Kasumi-1 (cell line): Measurements from ENCODE around the gene ADAMTS2.
"Not testable (repeated sequence)": the region's sequence is repeated elsewhere in the genome, so short reads cannot be mapped to it uniquely, and the experiment has no call there.

Source experiments
- DNase-seq, 2 experiments: peaks; one replicate each; lab custom pipeline; 2025; lab: John Stamatoyannopoulos, UW

The ADAMTS2 gene

DNA sequence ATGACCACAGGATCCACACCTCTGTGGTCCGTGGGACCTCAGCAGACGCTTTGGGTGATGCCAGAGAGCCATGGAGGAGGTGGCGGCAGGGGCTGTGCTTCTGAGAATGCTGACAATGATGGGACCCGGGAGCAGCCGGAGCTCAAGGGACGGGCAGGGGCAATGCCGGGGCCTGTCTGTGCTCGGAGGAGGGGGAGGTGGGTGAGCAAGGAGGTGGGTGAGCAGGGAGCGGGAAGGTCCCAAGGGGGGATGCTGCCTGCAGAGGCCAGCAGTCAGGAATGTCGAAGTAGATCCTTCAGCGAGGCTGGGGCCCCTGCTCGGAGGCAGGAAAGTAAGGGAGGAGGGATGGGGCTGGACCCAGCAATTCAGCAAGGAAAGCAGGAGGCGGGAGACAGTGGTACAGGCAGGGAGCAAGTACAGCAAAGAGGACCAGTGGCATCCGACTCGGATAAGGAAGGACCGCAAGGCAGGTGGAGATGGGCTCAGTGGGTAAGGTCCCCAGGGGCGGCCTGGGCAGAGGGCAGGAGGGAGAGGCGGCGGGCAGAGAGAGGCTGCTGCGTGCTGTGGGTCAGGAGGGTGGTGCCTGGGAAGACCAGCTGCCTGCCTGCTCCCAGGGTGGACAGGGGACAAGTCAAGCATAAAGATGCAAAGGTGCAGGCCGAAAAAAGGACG is 49.0 kb downstream of the ADAMTS2 start:
- DNase-seq = no peak

DNA sequence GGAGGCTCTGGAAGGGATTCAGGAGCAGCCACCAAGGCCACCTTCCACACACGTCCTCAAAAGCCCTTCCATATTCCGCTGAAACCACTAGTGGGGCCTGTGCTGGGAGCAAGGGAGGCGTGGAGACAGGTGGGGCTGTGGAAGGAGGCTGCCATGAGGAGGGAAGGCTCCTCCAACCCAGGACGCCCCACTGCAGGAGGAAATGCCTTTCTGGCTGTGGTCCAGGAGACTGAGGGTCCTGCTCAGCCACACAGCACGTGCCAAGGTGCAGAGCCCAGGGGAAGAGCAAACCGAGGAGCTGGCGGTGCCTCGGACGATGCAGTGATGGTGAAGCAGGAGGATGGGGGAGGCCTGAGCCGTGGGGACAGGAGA is 49.5 kb downstream of the ADAMTS2 start:
- no peak for DNase-seq

DNA sequence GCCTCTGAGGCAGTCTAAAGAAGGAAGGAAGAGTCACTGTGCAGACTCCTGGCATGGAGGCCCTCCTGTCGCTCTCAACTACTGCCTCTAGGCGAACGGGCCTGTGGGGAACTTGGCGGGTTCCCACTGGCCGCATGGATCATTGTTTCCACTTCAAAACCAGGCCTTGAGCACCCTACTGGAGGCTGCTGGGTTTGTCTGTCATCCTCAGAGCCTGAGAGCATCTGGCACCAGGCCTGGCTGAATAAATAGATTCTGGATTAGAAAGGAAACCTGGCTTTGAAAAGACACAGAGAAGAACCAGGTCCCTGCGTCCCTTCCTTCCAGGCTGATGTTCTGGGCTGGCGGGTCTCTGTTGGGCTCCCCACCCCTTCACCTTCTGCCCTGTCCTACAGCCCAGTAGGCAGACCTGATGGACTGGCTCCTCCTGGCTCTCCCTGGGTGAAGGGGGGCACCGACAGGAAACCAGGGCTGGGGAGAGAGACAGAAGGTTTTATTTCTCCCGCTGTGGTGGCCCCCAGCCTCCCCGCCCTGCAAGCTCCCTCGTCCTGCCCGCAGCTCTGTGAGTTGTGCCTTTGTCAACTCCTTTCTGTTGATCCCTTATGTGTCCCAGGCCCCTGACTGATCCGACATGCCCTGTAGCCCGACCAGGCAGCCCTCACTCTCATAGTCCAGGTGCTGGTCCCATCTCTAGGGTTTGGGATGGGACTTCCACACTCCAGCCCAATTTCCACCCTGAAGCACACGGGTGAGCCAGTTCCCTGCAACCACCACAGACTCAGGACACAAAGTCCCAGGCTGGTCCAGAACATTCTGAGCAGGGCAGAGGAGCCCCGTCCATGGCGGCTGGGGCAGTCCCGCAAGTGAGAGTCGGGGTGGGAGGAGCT is 50.1 kb downstream of the ADAMTS2 start:
- no peak for DNase-seq

DNA sequence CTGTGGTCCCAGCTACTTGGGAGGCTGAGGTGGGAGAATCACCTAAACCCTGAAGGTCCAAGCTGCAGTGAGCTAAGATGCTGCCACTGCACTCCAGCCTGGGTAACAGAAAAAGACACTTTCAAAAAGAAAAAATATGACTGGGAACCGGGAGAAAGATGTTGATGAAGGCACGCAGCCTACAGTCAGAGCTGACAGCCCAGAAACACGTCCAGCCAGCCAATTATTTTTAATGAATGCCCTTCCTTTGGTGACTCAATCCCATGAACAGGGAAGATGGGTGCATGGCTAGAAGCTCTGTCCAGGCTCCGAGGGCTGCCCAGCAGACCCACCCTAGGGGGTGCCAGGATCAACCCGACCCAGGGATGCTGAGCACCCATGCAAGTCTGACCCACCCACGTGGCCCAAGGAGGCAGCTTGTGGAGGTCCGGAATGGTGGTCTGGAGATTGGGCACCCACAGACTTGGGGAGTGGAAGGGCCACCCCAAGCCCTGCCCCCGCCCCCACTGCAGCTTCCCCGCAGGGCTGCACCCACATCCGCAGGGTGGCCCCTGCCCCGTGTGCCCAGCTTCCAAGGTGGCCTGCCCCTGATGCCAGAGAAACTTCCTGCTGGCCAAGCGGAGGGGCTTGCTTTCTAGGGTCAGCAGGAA is 51.0 kb downstream of the ADAMTS2 start:
- no peak for DNase-seq

DNA sequence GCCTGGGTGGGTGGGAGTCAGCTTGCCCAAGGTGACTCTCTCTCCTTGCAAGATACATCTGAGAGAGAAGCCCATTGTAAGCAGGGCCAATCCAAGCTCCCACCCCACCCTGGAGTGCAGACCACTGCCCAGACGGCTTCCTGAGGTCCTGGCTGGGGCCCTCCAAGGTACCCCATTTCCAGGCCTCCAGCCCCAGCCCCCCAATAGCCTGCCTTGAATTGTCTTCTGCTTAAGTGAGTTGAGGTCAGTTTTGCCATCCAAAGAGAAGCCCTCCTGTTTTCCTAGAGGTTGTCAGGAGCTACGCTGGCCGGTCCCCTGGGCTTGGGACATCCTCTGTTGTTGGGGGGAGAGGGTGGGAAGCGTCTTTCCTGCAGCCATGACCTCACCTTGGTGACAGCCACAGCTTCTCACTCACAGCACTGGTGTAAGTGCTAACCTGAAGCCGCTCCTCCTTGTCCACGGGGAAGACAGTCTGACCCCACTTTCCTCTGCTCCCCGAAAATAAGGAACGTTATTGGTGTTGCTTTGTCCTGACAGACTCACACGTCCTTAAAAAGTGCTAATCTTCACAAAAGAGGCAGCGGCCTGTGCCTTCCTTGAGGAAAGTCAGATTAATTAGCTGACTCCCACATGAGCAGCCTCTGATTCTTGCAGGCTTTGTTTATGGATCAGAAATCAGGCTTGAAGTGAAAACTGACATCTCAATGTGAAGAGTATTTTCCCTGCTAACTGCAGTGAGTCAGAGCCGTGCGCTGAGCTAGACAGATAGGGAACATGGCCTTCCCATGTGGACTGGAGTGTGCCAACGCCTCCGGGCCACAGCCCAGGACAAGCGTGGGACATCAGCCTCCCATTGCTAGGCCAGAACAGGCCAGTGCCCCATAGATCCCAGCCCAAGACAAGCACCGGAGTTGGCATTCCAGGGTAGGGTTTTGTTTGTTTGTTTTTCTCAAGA is 52.3 kb downstream of the ADAMTS2 start:
- no peak for DNase-seq

DNA sequence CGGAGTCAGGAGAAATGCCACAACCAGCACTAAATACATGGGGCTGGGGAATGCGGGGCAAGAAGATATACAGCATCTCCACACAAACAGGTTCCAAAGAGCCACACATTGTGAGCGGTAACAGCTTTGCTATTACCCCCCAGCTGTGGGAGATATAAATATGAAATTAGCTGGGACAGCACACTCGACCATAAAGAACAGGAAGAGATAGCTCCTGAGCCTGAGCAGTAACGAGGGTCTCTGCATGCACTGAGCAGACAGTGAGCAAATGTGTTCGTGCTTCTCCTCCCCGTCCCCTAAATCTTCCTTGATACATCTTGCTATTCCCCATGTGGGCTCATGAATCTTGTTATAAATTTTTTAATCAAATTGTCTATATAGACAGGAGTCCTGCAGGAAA is 53.1 kb downstream of the ADAMTS2 start:
- no peak for DNase-seq

DNA sequence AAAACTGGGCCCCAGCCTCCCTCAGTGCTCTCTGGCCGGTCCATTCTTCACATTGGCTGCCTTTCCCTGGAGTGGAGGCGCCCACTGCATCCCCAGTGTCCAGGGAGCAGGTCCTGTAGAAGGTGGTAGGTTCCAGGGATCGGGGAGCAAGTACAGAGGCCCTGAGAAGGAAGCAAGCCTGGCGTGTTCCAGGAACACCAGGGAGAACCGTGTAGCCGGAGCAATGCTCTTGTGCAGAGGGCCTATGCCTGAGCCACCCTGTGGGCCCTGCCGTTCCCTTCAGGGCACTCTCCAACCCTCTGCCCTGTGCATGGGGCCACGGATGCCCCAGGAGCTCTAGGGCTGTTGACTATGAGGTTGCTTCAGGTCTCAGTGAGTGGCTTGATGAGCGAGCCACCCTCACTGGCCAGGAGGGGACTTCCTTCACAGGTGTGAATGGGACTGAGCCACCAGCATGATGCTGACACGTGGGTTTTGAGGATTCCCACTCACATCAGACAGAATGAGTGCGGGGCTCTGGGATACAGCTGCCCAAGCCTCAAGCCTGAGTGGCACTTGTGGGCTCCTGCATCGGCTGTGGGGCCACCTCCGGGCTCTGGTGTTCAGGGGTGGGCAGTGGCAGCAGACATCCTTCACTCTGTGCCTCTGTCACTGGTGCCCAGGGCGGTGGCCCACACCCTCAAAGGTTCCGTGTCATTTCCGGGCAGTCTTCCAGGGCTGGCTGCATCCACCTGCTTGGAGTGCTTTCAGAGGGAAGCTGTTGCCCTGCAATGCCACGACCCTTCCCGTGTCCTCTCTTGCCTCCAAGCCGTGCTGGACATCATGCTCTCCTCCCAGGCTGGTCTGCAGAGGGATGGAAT is 54.4 kb downstream of the ADAMTS2 start:
- DNase-seq = no peak

DNA sequence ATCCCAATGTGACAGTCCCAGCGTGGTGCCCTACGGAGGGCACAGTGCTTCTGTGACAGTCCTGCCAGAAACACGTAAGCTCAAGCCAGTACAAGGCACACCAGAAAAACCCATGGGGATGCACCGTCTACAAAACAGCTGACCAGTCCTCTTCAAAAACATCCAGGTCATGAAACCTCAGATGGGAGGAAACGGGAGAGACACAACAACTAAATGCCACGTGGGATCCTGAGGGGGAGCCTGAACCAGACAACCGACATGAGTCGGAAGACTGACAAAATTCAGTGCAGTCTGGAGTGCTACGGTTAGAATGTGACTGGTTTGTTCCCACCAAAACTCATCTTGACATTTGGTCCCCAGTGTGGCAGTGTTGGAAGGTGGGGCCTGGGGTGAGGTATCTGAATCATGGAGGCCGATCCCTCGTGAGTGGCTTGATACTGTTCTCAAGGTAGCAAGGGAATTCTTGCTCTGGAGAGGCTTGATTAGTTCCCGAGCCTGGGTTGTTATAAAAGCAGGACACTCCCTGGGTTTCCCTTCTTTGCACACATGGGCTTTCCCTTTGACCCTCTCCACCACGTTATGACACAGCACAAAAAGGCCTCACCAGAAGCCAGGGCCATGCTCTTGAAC is 55.4 kb downstream of the ADAMTS2 start:
- DNase-seq = no peak

DNA sequence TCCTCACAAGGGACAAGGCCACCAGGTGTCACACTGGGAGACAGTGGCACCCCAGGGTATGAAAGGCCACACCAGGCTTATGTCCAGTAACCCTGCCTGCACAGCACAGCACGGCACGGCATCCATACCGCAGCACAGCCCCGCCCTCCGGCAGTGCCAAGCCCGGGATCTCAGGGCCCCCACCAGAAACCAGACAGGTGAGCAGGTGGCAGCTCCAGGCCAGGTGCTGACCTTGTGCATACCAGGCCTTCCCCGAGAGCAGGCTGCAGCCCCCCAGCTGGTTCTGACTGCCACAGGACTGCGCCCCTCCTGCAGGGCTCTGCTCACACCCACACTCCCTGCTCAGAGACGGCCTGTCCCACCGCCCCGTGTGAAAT is 56.5 kb downstream of the ADAMTS2 start:
- no peak for DNase-seq

DNA sequence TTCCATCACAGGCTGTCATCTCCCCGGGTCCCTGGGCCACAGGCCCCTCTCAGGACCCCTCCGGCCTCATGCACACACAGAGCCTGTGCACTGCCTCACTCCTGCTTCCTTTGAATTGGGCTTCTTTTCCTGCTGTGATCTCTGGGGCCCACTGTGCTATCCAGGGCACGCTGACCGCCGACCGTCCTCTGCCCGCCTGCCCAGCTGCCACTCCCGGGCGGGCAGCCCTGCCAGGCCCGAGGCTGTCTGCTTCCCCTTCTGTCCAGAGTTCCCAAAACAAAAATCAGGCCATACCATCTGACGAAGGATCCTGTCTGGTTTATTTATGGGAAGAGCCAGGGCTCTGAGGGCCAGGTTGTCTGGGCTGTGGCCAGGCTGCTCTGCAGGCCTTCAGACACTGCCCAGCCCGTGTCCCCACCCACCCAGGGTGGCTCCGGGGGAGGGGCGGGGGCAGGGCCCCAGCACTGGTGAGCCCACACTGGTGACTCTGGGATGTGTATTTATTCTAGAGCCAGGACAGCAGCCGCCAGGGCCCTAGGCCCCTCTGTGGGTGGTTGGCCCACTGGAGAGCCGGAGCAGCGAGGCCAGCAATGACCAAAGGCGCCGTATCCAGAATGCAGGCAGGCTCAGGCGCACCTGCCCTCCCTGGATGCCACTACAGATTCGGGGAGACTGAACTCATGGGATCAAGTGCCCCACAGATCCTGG is 57.0 kb downstream of the ADAMTS2 start:
- no peak for DNase-seq

DNA sequence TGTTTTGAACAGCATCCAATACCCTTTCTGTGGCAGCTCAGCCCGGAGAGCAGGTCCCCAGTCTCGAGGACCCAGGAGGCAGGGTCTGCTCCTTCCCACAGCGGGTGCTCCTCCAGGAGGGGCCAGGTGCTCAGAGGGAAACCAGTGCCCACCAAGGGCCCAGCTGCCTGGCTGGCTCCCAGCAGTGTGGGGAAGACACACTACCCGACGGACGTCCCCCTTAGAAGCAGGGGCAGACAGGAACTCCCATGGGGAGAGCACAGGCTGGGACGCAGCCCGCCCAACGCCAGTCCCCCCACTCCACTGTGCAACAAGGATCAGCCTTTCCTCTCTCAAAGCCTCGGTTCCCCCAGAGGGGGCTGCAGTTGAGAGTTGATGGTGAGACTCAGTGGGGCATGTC is 57.6 kb downstream of the ADAMTS2 start:
- no peak for DNase-seq

DNA sequence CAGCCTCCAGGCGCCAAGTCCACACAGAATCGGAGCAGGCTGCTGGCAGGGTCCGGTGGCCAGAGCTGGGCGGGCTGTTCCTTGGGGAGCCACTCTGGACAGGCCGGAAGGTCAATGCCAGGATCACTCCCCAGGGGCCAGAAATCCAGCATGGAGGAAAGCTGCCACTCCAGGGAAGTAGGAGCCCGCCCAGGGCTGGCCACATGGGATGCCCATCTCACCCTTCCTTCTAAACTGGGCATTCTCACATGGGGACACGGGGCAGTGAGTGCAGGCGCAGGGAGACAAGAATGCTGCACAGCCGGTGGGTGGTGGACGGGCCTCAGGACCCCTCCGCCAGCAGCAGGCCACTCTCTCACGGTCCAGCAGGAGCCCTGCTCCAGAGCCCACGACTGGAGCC is 58.2 kb downstream of the ADAMTS2 start:
- DNase-seq = no peak

DNA sequence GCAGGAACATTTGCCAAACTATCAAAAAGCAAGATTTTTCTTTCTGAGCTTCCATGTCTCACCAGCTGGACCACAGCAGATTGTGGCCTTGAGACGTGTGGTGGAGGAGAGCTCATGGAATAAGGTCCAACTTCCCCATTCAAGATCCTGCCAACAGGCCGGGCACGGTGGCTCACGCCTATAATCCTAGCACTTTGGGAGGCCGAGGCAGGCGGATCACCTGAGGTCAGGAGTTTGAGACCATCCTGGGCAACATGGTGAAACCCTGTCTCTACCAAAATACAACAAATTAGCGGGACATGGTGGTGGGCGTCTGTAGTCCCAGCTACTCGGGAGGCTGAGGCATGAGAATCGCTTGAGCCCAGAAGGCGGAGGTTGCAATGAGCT is 59.5 kb downstream of the ADAMTS2 start:
- not testable (repeated sequence) for DNase-seq

DNA sequence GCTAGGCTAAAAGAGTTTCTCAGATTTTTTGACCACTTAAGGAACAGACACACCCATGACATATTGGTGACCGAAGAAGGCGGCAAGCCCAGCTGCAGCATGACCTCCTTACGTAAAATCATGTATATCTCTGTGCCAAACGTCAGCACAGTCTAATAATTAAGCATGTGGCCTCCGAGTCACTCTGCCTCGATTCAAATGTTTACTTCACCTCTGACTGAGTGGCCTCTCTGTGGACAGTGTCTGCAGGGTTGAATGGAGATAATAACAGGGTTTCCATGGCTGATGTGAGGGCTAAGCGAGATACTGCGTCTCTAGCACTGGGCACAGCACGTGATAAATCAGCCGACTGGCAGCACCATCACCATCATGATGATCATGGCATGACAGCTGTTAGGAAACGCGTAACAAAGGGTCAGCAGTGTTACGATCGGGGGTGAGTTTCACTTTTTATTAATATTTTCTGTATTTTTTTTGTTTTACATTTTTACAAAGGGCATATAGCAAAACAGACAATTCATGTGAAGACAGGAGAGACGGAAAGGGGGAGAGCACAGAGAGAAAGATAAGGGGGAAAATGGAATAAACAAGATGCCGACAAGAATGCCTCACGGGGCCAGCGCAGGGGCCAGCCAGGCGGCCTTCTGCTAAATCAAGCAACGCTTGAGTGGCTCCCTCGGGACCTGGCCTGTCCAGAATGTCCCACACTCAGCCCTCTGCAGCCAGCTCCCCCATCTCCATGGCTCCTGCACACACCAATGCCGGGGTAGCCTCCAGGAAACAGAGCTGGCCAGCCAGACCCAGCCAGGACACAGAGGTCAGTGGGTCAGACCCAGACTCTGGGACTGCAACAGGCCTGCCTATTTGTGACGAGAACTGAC is 60.3 kb downstream of the ADAMTS2 start:
- no peak for DNase-seq

DNA sequence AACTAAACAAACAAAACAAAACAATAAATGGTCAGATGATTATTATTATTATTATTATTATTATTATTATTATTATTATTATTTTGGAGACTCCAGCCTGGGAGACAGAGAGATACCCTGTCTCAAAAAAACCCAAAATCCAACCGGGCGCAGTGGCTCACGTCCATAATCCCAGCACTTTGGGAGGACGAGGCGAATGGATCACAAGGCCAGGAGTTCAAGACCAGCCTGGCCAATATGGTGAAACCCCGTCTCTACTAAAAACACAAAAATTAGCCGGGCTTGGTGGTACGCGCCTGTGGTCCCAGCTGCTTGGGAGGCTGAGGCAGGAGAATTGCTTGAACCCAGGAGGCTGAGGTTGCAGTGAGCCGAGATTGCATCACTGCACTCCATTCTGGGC is 61.4 kb downstream of the ADAMTS2 start:
- not testable (repeated sequence) for DNase-seq

DNA sequence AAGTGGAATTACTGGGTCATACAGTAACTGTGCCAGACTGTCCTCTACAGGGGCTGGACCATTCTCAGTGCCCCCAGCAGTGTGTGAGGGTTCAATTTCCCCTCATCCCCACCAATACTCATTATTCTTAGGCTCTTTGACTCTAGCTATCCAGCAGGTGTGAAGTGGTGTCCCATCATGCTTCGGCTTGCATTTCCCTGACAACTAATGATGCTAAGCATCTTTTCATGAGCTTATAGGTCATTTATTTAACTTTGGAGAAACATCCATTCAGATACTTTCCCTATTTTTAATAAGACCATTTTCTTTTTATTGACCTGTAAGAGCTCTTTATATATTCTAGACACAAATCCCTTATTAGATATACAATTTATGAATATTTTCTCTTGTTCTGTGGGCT is 63.6 kb downstream of the ADAMTS2 start:
- DNase-seq = no peak

DNA sequence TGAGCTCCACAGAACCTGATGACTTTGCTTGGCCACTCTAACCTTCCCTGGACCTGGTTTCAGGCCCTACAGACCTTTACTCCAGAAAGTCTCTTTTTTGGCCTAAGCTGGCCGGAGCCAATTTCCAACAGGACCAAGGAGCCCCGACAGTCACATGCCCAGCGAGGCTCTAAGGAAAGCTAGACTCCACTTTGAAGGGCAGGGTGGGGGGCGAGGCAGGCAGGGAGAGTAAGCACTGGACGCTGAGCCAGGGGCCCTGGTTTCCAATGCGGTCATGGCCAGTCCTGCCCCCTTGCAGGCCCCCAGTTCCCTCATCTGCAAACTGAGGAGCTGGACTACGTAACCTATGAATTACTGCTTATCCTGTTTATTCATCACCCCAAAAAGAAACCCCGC is 65.2 kb downstream of the ADAMTS2 start:
- DNase-seq = no peak

DNA sequence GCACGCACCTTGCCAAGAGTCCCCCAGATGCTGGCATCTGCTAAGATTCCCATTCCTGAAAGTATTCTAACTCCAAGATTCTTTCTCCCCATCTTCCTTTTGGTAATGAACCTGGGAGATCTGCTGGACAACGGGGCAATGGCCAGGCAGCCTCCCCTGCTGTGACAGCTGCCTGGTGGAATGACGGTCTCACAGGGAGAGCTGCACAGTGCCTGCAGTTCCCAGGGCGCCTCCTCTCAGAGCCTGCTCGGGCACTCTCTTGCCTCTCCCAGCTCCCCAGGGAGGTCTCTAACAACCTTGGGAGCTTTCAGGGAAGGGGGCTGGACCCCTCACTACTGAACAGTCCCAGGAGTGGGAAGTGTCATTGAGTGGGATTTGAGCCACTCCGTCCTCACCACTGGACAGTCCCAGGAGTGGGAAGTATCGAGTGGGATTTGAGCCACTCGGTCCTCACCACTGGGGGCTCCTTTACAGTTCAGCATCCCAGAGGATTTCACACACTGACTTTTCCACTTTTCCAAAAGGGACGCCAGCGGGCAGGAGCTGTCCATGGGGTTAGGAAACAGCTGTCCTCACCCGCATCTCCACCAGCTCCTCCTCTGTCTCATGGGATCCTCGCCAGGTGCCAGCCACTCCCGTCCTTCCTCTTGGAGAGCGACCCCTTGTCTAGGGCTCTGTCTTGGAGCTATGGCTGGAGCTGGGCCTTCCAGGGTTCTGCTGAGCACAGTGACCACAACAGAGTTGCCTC is 65.7 kb downstream of the ADAMTS2 start:
- no peak for DNase-seq
